A549 (cell line): ENCODE results near the gene EDIL3. TPM values are rescaled to one million over a fixed set of nuclear protein-coding genes. Genes with fewer than 3 reads are reported as not detected.

Experiments used
- ATAC-seq, 2 experiments: fragments of 200-7000 bp in 1 of 2; fragments of >200 bp in 1 of 2; cut with Nextera tagmentation in 1 of 2; cut with Tn5 transposase in 1 of 2; 3 replicates each; pipeline versions ENCODE4 v1.8.0 to v1.9.1; 2018 to 2020; ENCODE audit warnings: mild to moderate bottlenecking in 1 of 2, moderate library complexity in 1 of 2
- CTCF ChIA-PET: fragments of 300-600 bp; sonication (Branson Sonifier 250); formaldehyde crosslinking; extraction: SDS; loops from one replicate; lab custom pipeline; 2021; ENCODE audit warnings: antibody characterized with exemption, inconsistent platforms; lab: Yijun Ruan, JAX
- POLR2A ChIA-PET: fragments of 350-600 bp; formaldehyde crosslinking; extraction: SDS; loops from one replicate; lab custom pipeline; 2021; ENCODE audit warnings: antibody characterized with exemption, inconsistent platforms; lab: Yijun Ruan, JAX
- DNase-seq, 2 experiments: peaks; one replicate each; pipeline versions ENCODE4 v3.0.0 to v3.0.0-alpha.2; 2011 to 2016; ENCODE audit warnings: low read depth in 1 of 2, low spot score in 1 of 2
- FAIRE-seq: peaks from 2 replicates; lab custom pipeline; 2011; peaks lifted over from hg19 to GRCh38; lab: Jason Lieb, UNC
- H3K27ac ChIP-seq, 2 experiments: fragments of >200 bp; sonication (Bioruptor Twin); formaldehyde crosslinking; 3 replicates each; pipeline ENCODE4 v1.5.1; 2016 to 2017
- H3K4me1 ChIP-seq: fragments of >200 bp; sonication (Bioruptor Twin); formaldehyde crosslinking; 3 replicates; pipeline ENCODE4 v1.6.1; 2016
- H3K4me2 ChIP-seq: fragments of >200 bp; sonication (Bioruptor Twin); formaldehyde crosslinking; 3 replicates; pipeline ENCODE4 v1.6.1; 2016
- H3K4me3 ChIP-seq: fragments of >200 bp; sonication (Bioruptor Twin); formaldehyde crosslinking; 3 replicates; pipeline ENCODE4 v1.5.1; 2016
- H3K9me3 ChIP-seq: fragments of >200 bp; sonication (Bioruptor Twin); formaldehyde crosslinking; 3 replicates; pipeline ENCODE4 v1.6.1; 2016
- BHLHE40 ChIP-seq: IDR thresholded peaks from 2 replicates; pipeline ENCODE4 v1.6.1; 2012; ENCODE audit warnings: low read depth, low read length, inconsistent platforms
- CEBPB ChIP-seq, 2 experiments: fragments of >200 bp in 1 of 2; sonication (Bioruptor Twin) in 1 of 2; formaldehyde crosslinking in 1 of 2; IDR thresholded peaks; 2 replicates each; pipeline ENCODE4 v1.6.1; 2012 to 2016
- CTCF ChIP-seq: fragments of >200 bp; sonication (Bioruptor Twin); formaldehyde crosslinking; IDR thresholded peaks from 3 replicates; pipeline ENCODE4 v1.5.1; 2016
- EHMT2 ChIP-seq: fragments of 200-600 bp; sonication (generic); IDR thresholded peaks from 2 replicates; pipeline ENCODE4 v1.6.1; 2016; ENCODE audit warnings: antibody characterized with exemption, low read depth, mild to moderate bottlenecking, moderate library complexity
- EP300 ChIP-seq, 2 experiments: fragments of >200 bp; sonication (Bioruptor Twin); formaldehyde crosslinking; IDR thresholded peaks; 2 replicates in 1 of 2; 3 replicates in 1 of 2; pipeline ENCODE4 v1.6.1; 2016 to 2017
- HEYL ChIP-seq: fragments of 250-450 bp; sonication (Bioruptor Pico); IDR thresholded peaks from 2 replicates; pipeline ENCODE4 v1.8.0; 2021; ENCODE audit warnings: mild to moderate bottlenecking, moderate library complexity
- HOXB5 ChIP-seq: fragments of 250-450 bp; sonication (Bioruptor Pico); IDR thresholded peaks from 2 replicates; pipeline ENCODE4 v1.5.0; 2020; ENCODE audit warnings: mild to moderate bottlenecking, moderate library complexity
- JUNB ChIP-seq: fragments of >200 bp; sonication (Bioruptor Twin); formaldehyde crosslinking; IDR thresholded peaks from 2 replicates; pipeline ENCODE4 v1.6.1; 2016
- KDM5A ChIP-seq: fragments of 200-600 bp; sonication (generic); IDR thresholded peaks from 2 replicates; pipeline ENCODE4 v1.6.1; 2016; ENCODE audit warnings: antibody characterized with exemption, mild to moderate bottlenecking
- MAFK ChIP-seq: fragments of 450-650 bp; IDR thresholded peaks from 2 replicates; pipeline ENCODE4 v1.6.1; 2014; ENCODE audit not compliant: partially characterized antibody
- RAD21 ChIP-seq, 2 experiments: fragments of >200 bp in 1 of 2; sonication (Bioruptor Twin) in 1 of 2; formaldehyde crosslinking in 1 of 2; IDR thresholded peaks in 1 of 2; conservative IDR thresholded peaks in 1 of 2; 2 replicates in 1 of 2; 3 replicates in 1 of 2; pipeline ENCODE4 v1.6.1; 2012 to 2018; ENCODE audit warnings: inconsistent platforms in 1 of 2
- SMC3 ChIP-seq: fragments of >200 bp; sonication (Bioruptor Twin); formaldehyde crosslinking; IDR thresholded peaks from 3 replicates; pipeline ENCODE4 v1.6.1; 2018; ENCODE audit warnings: inconsistent platforms
- USF2 ChIP-seq: fragments of 450-650 bp; IDR thresholded peaks from 2 replicates; pipeline ENCODE4 v1.6.1; 2014; ENCODE audit warnings: antibody characterized with exemption
- ZNF302 ChIP-seq: fragments of 250-450 bp; sonication (Bioruptor Pico); IDR thresholded peaks from 2 replicates; pipeline ENCODE4 v1.9.0; 2021; ENCODE audit warnings: inconsistent platforms, mild to moderate bottlenecking, moderate library complexity
- ZSCAN20 ChIP-seq: fragments of 250-450 bp; sonication (Bioruptor Pico); IDR thresholded peaks from 2 replicates; pipeline ENCODE4 v1.8.0; 2022; ENCODE audit warnings: mild to moderate bottlenecking, moderate library complexity
- WGBS: methylation state at CpG from one replicate; pipeline ENCODE4 v1.1.6; 2017; ENCODE audit errors: missing lambda C conversion rate; 5-methylcytosine and 5-hydroxymethylcytosine counted together
- polyA plus RNA-seq, 4 experiments: library from polyadenylated mRNA; depleted of rRNA in 3 of 4; stranded (reverse); fragments of >200 nt; fragmentation: RNase III in 1 of 4; extraction: RNeasy Plus Mini Kit Qiagen cat#74134 plus additional on column Dnase treatment in 1 of 4; gene quantifications; 2 replicates in 3 of 4; 3 replicates in 1 of 4; pipeline ENCODE4 v1.2.3, GENCODE V29; 2011 to 2017
- TF ChIP-seq, protein P1 (sequence below): fragments of >200 bp; sonication (Bioruptor Twin); formaldehyde crosslinking; IDR thresholded peaks from 2 replicates; pipeline ENCODE4 v1.6.1; 2016

The EDIL3 gene
- polyA plus RNA-seq, 2 of the 4 experiments (the other 2 are of a cell fraction): 0.12 to 0.14 TPM

GRCh38 chr5:83965441-83965840, 419.2 kb downstream of the EDIL3 start:
- ATAC-seq (no peak), FAIRE-seq (no peak), DNase-seq (no peak)
- H3K4me1 ChIP-seq: no peaks in the 10 kb centered on the region
- POLR2A ChIA-PET: interaction anchor here (0.6 kb wide), 1 partner anchor 98 kb away, joined by 3 read pairs; no protein-coding TSS in a partner anchor
- no peak overlapping the region for H3K4me3 ChIP-seq
- TF ChIP-seq ZSCAN20 (CRISPR knock-in tag): no peak
- TF ChIP-seq EHMT2: no peak
- no peak for TF ChIP-seq MAFK
- TF ChIP-seq BHLHE40: no peak
- H3K9me3 ChIP-seq: no peaks in the 10 kb centered on the region
- H3K4me2 ChIP-seq: no peak overlapping the region
- H3K27ac ChIP-seq: no peak overlapping the region
- WGBS: 35% methylated on average over 3 of the region's 3 CpGs
- CTCF ChIA-PET: no interaction called here

DNA sequence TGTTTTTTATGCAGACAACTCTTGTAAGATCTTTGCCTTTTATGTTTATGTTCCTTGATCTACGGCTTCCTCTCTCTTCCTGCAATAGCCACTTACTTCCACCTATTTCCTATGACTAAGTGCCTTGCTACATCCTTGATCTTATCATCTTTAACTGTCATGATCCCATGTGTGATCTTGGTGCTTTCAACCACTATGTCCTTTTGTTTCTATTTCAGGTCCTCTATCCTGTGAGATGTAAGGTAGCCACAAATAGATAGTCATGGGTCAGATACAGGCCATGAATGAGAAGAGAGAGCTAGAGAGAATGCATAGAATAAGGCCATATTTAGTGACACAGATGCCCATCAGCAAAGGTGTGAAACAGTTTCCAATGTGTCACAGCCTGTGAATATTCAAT, 420.4 kb downstream of the EDIL3 start:
- DNase-seq (no peak), ATAC-seq (no peak)
- Histone ChIP-seq H3K27ac (no peak overlapping the region), H3K4me2 (no peak overlapping the region), H3K4me1 (no peaks in the 10 kb centered on the region)
- CTCF ChIA-PET: no interaction called here
- 29% methylated on average over 1 of the region's 1 CpG for WGBS
- no peak for TF ChIP-seq SMC3
- no peak for TF ChIP-seq CEBPB (IDR thresholded peaks at IDR 0.05)
- no peak for TF ChIP-seq KDM5A
- TF ChIP-seq ZNF302: no peak
- TF ChIP-seq, all 56 proteins: peak for 0
- H3K4me3 ChIP-seq: no peak overlapping the region
- FAIRE-seq: no peak
- H3K9me3 ChIP-seq: no peaks in the 10 kb centered on the region
- POLR2A ChIA-PET: no interaction called here

GRCh38 chr5:83957188-83957587, 427.5 kb downstream of the EDIL3 start:
- ChIA-PET CTCF (no interaction called here), POLR2A (no interaction called here)
- Histone ChIP-seq H3K9me3 (no peaks in the 10 kb centered on the region), H3K4me2 (no peak overlapping the region), H3K27ac (no peak overlapping the region), H3K4me1 (no peaks in the 10 kb centered on the region), H3K4me3 (no peak overlapping the region)
- no peak for TF ChIP-seq RAD21 (conservative IDR thresholded peaks at IDR 0.05 in 1 of 2, IDR thresholded peaks at IDR 0.05 in 1 of 2)
- TF ChIP-seq CTCF: no peak
- no peak for TF ChIP-seq HOXB5 (CRISPR knock-in tag)
- ATAC-seq: no peak
- no peak for DNase-seq
- 54% methylated on average over 1 of the region's 1 CpG for WGBS
- no peak for FAIRE-seq

DNA sequence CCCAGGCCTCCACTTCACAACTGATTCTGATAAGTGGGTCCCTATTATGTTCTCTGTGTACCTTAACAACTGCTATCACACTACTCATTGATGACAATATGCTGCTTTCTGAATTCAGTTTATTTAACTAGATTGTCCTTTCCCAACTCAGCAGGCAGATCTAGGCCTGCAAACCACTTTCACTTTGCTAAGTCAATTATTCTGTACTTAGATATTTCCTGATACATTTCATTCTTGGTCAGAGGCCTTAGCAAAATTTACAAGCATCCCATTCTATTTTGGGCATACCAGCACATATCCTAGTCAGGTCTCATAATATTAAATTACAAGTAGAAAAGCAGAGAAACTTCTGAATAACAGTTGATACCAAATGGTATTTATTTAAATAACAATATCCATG, 428.3 kb downstream of the EDIL3 start:
- ATAC-seq (no peak), FAIRE-seq (no peak), DNase-seq (no peak)
- ChIA-PET POLR2A (no interaction called here), CTCF (no interaction called here)
- H3K4me3 ChIP-seq: no peak overlapping the region
- no peaks in the 10 kb centered on the region for H3K9me3 ChIP-seq
- no peak overlapping the region for H3K27ac ChIP-seq
- H3K4me1 ChIP-seq: no peaks in the 10 kb centered on the region
- TF ChIP-seq, protein P1, sequence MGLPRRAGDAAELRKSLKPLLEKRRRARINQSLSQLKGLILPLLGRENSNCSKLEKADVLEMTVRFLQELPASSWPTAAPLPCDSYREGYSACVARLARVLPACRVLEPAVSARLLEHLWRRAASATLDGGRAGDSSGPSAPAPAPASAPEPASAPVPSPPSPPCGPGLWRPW: no peak
- TF ChIP-seq BHLHE40 (no peak), JUNB (no peak), HEYL (CRISPR knock-in tag) (no peak), USF2 (no peak), MAFK (no peak), EP300 (IDR thresholded peaks at IDR 0.05) (no peak)
- no peak overlapping the region for H3K4me2 ChIP-seq
